GM21381 (cell line): Measurements from ENCODE around the gene INTS6L.

Source experiments
- ATAC-seq: cut with Tn5 transposase; IDR thresholded peaks from one replicate; pipeline ENCODE4 v1.9.1; 2021; ENCODE audit warnings: mild to moderate bottlenecking, moderate library complexity; ENCODE audit not compliant: unreplicated experiment

The INTS6L gene, protein sequence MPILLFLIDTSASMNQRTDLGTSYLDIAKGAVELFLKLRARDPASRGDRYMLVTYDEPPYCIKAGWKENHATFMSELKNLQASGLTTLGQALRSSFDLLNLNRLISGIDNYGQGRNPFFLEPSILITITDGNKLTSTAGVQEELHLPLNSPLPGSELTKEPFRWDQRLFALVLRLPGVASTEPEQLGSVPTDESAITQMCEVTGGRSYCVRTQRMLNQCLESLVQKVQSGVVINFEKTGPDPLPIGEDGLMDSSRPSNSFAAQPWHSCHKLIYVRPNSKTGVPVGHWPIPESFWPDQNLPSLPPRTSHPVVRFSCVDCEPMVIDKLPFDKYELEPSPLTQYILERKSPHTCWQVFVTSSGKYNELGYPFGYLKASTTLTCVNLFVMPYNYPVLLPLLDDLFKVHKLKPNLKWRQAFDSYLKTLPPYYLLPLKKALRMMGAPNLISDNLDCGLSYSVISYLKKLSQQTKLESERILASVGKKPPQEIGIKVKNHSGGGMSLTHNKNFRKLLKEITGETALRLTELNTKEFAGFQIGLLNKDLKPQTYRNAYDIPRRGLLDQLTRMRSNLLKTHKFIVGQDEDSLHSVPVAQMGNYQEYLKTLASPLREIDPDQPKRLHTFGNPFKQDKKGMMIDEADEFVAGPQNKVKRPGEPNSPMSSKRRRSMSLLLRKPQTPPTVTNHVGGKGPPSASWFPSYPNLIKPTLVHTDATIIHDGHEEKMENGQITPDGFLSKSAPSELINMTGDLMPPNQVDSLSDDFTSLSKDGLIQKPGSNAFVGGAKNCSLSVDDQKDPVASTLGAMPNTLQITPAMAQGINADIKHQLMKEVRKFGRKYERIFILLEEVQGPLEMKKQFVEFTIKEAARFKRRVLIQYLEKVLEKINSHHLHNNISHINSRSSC

DNA sequence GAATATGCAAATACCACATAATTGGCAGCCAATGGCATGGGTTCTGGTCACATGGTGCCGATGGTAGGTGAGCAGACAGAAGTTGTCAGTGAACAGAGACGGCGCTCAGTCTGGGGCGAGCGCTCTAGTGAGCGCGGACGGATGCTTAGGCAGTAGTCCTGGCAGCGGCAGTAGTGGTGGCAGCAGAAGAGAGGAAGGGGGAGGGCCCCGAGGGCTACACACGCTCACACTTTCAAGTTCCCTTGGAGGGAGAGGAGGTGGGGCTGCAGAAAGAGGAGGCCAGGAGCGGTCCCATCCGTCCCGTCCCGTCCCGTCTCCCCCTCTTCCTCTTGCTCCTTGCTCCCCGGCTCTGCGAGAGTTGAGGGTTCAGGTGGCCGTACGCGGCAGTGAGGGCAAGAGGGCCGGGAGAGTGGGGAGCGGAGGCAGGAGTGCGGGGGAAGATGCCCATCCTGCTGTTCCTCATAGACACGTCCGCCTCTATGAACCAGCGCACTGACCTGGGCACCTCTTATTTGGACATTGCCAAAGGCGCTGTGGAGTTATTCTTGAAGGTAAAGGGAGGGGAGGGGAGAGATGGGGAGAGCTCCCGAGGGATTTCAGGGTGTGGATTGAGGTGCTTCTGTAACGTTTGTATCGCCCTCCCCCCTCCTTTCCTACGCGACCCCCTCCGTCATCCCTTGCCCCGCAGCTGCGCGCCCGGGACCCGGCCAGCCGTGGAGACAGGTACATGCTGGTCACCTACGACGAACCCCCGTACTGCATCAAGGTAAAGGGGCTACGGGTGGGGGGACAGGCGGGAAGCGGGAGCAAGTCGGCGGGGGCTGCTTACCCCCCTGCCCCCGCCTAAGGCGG, at the start of gene INTS6L:
TSS of gene INTS6L (plus strand) at position 108 of the 852 bp plus-strand sequence. CDS start at position 441, 333 bp downstream.
- peak; percentile 79 for ATAC-seq

DNA sequence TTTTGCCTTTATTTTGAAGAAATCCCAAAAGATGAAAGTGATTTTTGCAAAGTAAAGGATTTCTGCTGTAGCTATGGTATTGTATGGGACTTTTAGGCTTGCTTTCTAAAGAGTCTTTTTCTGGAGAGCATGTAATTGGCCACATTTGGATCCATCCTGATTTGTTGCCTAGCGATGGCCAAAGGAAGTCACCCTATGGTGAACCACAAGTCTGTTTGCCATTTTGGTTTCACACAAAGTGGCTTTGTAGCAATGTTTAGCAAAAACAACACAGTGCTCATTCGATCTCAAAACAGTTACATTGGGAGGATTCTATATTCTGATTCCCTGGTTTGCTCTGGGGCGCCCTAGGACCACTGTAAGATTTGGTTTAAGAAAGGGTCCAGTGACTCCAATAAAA, 44.1 kb upstream of the INTS6L start:
- no peak for ATAC-seq

DNA sequence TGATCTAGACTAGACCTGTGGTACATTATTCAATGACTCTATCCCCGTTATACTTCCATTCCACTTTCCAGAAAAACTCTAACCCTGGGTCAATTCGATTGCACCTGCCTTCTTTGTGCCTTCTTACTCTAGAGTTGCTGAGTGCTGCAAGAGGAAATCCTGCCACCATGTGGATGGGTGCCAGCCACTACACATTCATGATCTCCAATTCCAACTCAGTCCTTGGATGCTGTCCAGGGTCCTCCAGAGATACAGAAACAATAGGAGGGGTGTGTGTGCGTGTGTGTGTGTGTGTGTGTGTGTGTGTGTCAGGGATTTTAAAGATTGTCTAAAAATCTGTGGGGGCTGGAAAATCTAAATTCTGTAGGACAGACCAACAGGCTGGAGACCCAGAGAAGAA, 42.9 kb upstream of the INTS6L start:
- no peak for ATAC-seq

DNA sequence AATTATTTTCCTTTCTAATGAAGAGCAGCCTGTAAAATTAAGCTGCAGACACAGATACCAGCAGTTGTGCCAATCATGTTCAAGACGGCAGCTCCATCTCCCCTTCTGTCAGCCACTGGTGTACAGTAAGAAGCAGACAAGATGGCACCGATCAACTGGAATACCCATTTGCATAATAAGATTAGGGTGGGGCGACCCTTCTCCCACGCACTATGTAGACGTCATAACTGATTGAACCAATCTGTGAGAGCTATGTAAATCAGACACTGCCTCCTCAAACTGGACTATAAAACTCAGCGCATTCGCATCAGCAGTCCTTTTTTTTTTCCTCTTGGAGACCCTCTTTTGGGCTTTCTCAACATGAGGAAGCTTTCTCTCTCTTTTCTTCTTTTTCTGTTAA, 40.4 kb upstream of the INTS6L start:
- ATAC-seq = no peak

DNA sequence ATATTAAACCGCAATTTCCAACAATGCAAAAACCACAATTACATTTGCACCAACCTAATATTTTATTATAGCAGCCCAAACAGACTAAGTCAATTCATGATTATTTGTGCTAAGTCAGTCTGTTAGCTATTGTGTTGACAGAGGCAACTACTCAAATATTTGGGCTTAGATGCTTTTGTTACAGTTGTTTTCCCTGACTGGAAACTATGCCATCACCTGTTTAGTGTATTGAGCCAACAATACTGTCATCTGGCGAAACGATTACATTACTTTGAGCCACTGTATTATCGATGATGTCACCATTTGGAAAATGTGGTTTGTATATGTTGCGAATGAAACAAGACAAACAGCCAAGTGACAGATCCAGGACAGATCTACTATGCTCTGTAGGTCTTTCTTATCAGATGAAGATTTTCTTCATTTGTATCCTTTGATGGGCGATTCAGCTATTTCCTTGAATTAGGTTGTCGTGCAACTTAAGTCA, 38.7 kb upstream of the INTS6L start:
- ATAC-seq = no peak

DNA sequence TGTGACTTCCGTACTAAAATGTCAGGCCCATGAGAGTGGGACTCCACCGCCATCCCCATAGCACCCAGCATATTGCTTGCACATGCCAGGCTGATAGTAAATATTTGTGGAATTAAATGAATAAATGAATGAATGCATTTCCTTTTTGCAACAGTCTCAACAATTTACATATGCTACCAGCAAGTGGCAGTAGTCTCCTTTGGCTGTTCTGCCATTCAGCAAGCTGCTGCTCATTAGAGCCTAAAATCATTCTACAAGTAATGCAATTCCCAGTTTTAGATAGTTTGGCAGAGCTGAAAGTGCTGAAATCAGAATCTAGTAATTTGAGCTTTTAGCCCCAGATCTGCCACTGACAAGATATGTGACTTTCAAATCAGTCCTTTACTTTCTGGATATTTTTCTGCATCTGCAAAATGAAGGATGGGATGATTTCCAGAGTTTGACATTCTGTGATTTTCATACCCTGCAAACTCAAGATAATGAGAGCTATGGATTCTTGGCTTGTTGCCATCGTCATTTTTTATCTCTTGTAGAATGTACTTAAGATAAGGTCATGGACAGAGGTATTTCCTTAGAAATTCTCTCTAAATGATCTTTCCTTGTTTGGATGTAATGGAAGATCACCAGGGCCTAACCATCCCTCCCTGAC, 35.7 kb upstream of the INTS6L start:
- no peak for ATAC-seq

DNA sequence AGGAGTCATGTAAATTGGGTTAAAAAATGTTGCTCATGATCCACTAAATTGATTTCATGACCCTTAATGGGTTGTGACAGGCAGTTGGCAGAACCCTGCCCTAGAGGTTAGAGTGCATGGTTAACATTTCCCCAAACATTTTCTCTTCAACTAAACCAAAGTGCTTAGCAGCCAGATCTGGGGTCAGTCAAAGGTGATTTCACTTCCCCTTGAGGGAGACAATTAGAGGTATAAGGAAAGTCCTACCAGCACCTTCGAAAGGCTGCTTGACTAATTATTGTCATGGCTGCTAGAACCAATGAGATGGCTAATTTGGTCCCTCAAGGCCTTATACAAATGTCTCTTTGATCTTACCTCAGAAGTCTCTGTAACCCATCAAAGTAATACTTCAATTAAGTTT, 30.9 kb upstream of the INTS6L start:
- ATAC-seq = peak; percentile 86

DNA sequence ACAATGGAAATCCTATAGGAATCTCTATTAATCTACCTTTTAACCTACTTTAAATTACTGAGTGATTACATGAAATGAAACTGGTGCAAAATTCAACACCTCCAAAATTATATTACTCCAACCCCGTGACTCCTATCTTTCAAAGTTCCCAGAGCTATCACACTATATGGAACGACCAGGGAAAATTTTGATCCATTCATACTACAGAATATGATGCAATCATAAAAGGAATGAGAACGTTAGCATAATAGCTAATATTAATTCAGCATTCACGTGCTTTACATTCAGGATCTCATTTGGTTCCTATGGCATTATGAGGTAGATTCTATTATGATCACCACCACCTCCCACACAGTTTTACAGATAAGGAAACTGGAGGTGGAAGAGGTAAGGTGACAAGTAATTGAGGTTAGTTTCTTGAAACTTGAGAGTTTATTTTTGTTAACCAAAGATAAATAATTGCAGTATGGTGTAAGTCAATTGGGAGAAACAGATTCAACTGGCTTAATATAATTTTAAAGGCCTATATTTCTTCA, 29.4 kb upstream of the INTS6L start:
- no peak for ATAC-seq

DNA sequence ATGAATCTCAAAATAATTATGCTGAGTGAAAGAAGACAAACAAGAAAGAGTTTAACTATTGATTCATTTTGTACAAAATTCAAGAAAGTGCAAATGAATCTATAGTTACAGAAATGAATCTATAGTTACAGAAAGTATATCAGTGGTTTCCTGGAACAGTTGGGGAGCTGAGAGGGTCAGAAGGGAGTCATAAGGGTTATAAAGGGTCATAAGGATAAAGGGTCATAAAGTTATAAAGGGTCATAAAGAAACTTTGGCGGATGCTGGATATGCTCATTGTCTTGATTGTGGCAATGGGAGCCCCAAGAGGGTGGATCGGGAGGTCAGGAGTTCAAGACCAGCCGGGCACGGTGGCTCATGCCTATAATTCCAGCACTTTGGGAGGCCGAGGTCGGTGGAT, 26.0 kb upstream of the INTS6L start:
- no peak for ATAC-seq

DNA sequence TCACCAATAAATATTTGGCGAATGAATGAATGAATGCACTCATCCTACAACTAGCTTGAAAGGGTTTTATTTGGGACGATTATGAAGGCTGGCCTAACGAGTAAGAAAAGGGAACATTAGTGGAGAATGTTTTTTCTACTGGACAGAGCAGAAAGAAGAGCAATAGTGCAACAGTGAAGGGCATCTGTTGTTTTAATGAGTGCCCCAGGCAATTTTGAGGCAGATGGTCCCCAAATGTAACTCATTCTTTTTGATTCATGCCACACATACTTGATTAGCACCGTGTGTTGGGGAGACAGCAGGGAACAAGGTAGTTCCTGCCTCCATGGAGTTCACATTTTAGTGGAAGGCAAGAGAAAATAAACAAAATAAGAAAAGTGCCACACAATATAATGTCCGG, 22.7 kb upstream of the INTS6L start:
- ATAC-seq = no peak

DNA sequence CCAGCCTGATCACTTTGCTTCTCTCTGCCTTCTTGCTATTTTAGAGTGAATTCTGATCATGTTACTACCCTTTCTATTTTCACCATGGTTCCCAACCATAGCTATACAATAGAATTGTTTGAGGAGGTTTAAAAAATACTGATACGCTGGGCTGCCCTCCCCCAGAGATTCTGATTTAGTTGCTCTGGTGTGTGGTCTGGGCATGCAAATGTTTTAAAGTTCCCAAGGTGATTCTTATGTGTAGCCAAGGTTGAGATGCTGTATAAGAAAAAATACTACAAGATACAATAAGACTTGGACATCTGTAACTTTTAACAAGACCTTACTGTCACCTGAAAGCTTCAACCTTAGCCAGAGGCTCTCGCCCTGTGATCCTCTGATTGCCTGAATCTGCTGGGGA, 22.2 kb upstream of the INTS6L start:
- no peak for ATAC-seq

DNA sequence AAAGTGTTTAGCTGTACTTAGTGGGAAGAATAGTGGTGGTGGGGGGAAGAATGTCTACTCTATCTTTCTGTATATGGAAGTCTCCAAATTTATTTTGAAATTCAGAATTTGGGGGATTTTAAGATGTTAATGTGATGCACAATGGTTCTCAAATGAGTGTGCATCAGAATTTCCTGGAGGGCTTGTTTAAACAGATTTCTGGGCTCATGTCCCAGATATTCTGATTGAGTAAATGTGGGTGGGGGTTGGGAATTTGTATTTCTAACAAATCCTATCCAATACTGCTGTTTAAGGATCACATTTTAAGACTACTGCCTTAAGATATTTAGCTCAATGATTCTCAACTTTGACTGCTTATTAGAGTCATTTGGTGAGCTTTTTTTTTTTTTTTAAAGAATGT, 15.1 kb upstream of the INTS6L start:
- ATAC-seq = no peak

DNA sequence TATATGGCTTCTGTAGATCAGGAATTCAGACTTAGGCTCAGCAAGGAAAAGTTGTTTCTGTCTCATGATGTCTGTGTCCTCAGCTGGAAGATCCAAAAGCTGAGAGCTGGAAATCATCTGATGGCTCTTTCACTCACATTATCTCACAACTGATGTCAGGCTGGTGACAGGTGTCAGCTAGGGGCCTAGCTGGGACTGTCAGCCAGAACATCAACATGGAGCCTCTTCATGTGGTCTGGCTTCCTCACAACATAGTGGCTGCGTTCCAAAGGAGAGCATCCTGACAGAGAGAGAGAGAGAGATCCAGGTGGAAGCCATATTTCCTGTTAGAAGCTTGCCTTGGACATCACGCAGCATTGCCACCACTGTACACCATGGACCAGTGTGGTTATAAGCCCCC, 10.6 kb upstream of the INTS6L start:
- no peak for ATAC-seq

DNA sequence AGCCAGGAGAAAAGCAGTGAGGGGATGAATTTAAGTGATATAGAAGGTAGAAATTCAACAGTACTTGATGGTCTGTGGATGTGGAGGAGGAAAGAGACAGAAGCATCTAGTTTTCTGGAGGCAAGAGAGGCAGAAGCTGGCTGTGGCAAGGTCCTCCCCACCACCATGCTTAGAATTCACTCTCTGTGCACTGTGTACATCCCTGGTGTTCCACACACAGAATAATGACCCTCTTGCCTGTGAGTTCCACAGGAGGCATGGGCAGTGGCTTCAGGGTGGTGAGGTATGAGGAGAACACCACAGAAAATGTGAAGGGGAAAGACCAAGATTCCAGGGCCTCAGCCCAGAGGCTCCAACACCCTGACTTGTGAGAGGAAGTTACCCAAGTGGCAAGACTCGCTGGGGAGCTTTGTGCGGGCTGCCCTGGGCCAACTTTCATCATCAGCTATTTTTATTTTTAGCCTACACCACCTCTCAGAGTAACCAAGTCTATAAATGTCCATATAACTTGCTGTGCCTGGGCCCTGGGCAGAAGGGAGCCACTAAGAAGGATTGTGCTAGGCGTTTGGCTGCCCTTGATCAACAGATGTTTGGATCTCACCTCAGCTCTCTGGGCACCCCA, 7.8 kb upstream of the INTS6L start:
- no peak for ATAC-seq

DNA sequence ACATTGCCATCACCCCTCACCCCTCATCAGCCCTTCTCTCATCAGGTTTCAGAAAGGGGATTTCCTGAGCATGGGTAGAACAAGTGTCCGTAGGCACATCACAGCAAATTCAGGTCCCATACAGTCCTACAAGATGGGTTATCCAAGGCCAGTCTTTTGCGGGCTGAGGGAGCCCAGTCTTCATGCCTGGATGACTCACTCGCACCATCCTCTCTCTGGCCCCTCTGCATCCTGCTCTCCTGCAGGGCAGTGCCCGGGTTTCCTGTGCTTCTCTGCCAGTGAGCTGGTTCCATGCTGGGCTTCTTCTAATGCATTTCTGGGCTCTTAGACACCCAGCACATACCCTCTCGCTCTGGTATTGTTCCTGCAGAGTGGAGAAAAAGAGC, 7.3 kb upstream of the INTS6L start:
- ATAC-seq = no peak

DNA sequence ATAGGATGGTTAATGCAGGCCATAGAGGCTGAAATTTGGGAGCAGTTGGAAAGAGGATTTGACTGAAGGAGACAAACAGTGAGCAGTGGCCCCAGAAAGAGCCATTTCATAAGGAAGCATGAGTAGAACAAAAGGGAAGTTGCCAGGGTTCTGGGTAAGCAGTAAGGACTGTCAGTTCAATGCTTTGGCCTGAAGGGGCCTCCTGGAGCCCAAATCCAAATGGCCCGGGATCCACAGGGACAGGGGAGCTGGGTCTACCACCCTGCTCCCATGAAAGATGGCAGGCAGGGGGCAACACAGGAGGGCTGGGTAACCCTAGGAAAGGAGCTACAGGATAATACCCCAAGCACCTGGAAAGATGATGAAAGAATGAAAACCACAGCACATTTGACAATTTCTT, 4.1 kb upstream of the INTS6L start:
- ATAC-seq = no peak

DNA sequence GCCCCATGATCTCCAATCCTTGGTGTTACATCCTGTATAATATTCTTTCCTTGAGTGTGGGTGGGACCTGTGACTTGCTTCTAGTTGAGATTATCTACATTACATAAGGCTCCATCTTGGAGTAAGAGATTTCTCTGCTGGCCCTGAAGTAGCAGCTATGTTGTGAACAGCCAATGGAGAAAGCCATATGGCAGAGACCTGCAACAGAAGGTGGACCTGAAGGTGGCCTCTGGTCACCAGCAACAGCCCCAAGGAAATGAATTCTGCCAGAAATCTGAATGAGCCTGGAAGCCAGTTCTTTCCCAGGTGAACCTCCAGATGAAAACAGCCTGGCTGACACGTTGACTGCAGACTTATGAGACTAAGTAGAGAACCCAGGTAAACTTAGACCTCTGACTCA, 2.3 kb upstream of the INTS6L start:
- no peak for ATAC-seq

DNA sequence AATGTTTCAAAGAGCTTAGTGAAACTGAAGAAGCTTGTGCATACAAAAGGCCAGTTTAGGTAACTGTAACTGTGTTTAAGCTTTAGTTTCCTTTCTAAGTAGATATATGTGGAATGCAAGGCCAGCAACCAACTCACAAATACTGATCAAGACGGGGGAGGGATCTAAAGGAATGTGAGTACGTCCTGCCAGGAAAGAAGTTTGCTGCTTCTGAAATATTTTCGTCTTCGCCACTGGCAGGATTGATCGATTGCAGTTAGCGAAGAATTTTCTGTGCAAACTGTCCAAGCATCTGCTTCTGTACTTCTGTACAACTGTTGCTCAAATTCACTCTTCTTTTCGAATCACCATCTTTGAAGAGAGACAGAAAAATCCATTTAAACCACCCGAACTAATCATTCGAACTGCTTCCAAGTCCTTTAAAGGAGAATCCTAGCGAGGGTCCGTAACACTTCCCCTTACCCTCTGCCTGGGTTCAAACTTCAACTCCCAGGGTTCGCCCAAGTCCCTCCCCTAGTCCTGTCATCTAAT, 373 bp upstream of the INTS6L start:
- ATAC-seq = no peak

DNA sequence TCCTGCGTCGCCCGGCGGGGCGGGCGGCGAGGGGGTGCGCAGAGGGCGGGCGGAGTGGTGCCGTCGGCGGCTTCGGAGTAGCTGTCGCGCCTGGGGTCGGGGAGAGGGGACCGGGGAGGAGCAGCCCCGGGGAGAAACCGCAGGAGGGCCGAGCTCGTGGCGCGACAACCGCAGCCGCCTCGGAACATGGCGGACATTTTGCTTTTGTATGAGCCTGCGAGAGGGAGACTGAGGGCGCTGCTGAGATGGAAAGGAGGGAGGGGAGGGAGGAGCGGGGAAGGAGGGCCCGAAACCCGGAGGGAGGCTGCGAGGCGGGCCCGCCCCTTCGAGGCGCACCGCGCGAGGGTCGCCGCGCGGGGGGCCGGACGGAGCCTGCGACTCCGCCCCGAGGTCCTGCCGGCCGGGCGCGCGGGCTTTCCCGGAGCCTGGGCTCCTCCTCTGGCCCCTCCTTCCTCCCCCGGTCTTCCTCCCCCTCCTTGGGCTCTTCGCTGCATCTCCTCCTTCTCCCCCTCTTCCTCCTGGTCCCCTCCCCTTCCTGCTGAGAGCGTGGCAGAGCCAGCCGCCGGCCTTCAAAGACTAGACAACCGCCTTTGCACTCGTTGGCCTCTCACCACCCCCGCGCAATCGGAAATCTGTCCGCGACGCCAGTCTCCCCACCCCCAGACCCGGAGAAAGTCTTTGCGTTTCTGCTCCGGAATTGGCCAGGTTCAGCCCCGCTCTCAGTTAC, 1.1 kb downstream of the INTS6L start:
- ATAC-seq = peak; percentile 62
